PFSK-1 (cell line): ENCODE data around the gene CACNA1S.

ENCODE experiments used
- FOXP2 ChIP-seq: optimal IDR thresholded peaks from 2 replicates; pipeline ENCODE3; 2011; ENCODE audit warnings: borderline replicate concordance, control low read depth, inconsistent platforms; ENCODE audit not compliant: insufficient read depth; ENCODE audit errors: extremely low read length, extremely low read depth
- POLR2AphosphoS5 ChIP-seq: IDR thresholded peaks from 2 replicates; pipeline ENCODE4 v1.6.1; 2012; ENCODE audit warnings: low read depth, mild to moderate bottlenecking, control low read depth, low read length, moderate library complexity
- SIN3A ChIP-seq: IDR thresholded peaks from 2 replicates; pipeline ENCODE4 v1.6.1; 2012; ENCODE audit warnings: mild to moderate bottlenecking, low read length, moderate library complexity, borderline replicate concordance; ENCODE audit not compliant: insufficient read depth
- TAF1 ChIP-seq: IDR thresholded peaks from 2 replicates; pipeline ENCODE4 v1.6.1; 2012; ENCODE audit warnings: low read length, control low read depth, borderline replicate concordance; ENCODE audit not compliant: insufficient read depth
- TF ChIP-seq, protein P1 (sequence below), 2 experiments: IDR thresholded peaks; 2 replicates each; pipeline versions ENCODE4 v1.6.1 to v1.8.0; 2011 to 2012; ENCODE audit warnings: low read depth in 2 of 2, low read length in 2 of 2, control low read depth in 1 of 2, inconsistent platforms in 1 of 2, mild to moderate bottlenecking in 1 of 2, moderate library complexity in 1 of 2; ENCODE audit not compliant: insufficient read depth in 1 of 2

DNA sequence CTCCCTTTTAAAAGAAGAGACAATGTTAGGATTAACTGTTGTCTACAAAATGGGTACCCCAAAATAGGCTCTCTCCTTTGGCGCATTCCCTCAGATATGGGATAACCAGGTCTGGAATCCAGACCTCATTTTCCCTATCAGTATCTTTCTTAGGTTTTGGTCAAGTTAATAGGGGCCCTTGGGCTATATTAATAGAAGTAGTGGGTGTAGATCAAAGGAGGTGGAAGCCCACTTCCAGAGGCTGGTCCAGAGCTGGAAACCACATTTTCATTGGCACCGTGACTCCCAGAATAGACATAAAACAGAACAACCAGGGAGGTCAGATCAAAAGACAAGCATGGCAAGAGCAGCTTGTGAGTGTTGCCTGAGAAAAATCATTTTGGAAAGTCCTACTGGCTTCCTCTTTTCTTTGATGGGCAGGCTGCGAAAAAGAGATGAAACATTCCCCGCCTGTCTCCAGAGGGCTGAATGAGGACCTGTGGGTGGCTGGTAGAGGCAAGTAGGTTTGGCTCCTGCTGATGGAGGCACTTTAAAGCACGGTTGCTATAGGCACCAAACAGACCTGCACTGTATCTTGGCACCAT lies 62.9 kb downstream of the CACNA1S start:
- TF ChIP-seq SIN3A (no peak), POLR2AphosphoS5 (no peak), TAF1 (no peak), FOXP2 (no peak)
- TF ChIP-seq, protein P1, sequence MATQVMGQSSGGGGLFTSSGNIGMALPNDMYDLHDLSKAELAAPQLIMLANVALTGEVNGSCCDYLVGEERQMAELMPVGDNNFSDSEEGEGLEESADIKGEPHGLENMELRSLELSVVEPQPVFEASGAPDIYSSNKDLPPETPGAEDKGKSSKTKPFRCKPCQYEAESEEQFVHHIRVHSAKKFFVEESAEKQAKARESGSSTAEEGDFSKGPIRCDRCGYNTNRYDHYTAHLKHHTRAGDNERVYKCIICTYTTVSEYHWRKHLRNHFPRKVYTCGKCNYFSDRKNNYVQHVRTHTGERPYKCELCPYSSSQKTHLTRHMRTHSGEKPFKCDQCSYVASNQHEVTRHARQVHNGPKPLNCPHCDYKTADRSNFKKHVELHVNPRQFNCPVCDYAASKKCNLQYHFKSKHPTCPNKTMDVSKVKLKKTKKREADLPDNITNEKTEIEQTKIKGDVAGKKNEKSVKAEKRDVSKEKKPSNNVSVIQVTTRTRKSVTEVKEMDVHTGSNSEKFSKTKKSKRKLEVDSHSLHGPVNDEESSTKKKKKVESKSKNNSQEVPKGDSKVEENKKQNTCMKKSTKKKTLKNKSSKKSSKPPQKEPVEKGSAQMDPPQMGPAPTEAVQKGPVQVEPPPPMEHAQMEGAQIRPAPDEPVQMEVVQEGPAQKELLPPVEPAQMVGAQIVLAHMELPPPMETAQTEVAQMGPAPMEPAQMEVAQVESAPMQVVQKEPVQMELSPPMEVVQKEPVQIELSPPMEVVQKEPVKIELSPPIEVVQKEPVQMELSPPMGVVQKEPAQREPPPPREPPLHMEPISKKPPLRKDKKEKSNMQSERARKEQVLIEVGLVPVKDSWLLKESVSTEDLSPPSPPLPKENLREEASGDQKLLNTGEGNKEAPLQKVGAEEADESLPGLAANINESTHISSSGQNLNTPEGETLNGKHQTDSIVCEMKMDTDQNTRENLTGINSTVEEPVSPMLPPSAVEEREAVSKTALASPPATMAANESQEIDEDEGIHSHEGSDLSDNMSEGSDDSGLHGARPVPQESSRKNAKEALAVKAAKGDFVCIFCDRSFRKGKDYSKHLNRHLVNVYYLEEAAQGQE (IDR thresholded peaks at IDR 0.05; ENCODE audit: insufficient read depth in 1 of 2, low read depth in 2 of 2, low read length in 2 of 2): no peak
